Smooth muscle cell (in vitro differentiated cells): Measurements from ENCODE around the gene IL17RB. TPM values are rescaled to one million over a fixed set of nuclear protein-coding genes. Genes with fewer than 3 reads are reported as not detected.
A peak's percentile ranks its signal among the peaks of the same experiment; 100 is the strongest.

Source experiments
- DNase-seq: peaks from one replicate; lab custom pipeline; 2025; ENCODE audit not compliant: unreplicated experiment; lab: John Stamatoyannopoulos, UW
- H2AFZ ChIP-seq: fragments of 200-600 bp; sonication (generic); 2 replicates; pipeline ENCODE4 v1.6.0; 2016; ENCODE audit warnings: antibody characterized with exemption, low read depth, mild to moderate bottlenecking
- H3F3A ChIP-seq: fragments of 200-600 bp; sonication (generic); 2 replicates; pipeline ENCODE4 v1.6.0; 2017; ENCODE audit warnings: antibody characterized with exemption, low read depth
- H3K27ac ChIP-seq: fragments of 200-600 bp; sonication (generic); 2 replicates; pipeline ENCODE4 v1.5.1; 2016; ENCODE audit warnings: low read depth, mild to moderate bottlenecking
- H3K27me3 ChIP-seq: fragments of 200-600 bp; sonication (generic); 2 replicates; pipeline ENCODE4 v1.6.1; 2016; ENCODE audit warnings: low read depth, mild to moderate bottlenecking
- H3K36me3 ChIP-seq: fragments of 200-600 bp; sonication (generic); 2 replicates; pipeline ENCODE4 v1.5.1; 2016; ENCODE audit warnings: low read depth
- H3K4me1 ChIP-seq: fragments of 200-600 bp; sonication (generic); 2 replicates; pipeline ENCODE4 v1.5.1; 2016; ENCODE audit warnings: low read depth
- H3K4me2 ChIP-seq: fragments of 200-600 bp; sonication (generic); 2 replicates; pipeline ENCODE4 v1.6.0; 2016; ENCODE audit warnings: mild to moderate bottlenecking
- H3K4me3 ChIP-seq: fragments of 200-600 bp; sonication (generic); 2 replicates; pipeline ENCODE4 v1.5.1; 2016; ENCODE audit warnings: mild to moderate bottlenecking
- H3K79me2 ChIP-seq: fragments of 200-600 bp; sonication (generic); 2 replicates; pipeline ENCODE4 v1.6.0; 2016; ENCODE audit warnings: low read depth, mild to moderate bottlenecking
- H3K9ac ChIP-seq: fragments of 200-600 bp; sonication (generic); 2 replicates; pipeline ENCODE4 v1.6.0; 2016; ENCODE audit warnings: low read depth
- H3K9me3 ChIP-seq: fragments of 200-600 bp; sonication (generic); replicated peaks from 2 replicates; pipeline ENCODE4 v1.5.1; 2016; ENCODE audit warnings: low read depth
- H4K20me1 ChIP-seq: fragments of 200-600 bp; sonication (generic); 2 replicates; pipeline ENCODE4 v1.6.0; 2016; ENCODE audit warnings: low read depth
- CTCF ChIP-seq: fragments of 200-600 bp; sonication (generic); IDR thresholded peaks from 2 replicates; pipeline ENCODE4 v1.5.1; 2017; ENCODE audit warnings: borderline replicate concordance, mild to moderate bottlenecking, antibody characterized with exemption; ENCODE audit not compliant: insufficient read depth, poor library complexity, severe bottlenecking
- WGBS: methylation state at CpG from one replicate; pipeline ENCODE4 v1.1.7; 2016; ENCODE audit warnings: low lambda C conversion rate; 5-methylcytosine and 5-hydroxymethylcytosine counted together
- polyA plus RNA-seq: library from polyadenylated mRNA; unstranded; fragments of >200 nt; fragmentation: Nextera tagmentation; extraction: Ambion mirVana; gene quantifications from 2 replicates; pipeline ENCODE4 v1.2.1, GENCODE V29; 2016
- total RNA-seq: library from RNA; depleted of rRNA; stranded (reverse); fragments of >200 nt; gene quantifications from 2 replicates; pipeline ENCODE4 v1.2.3, GENCODE V29; 2014

IL17RB gene
- total and polyA plus RNA-seq, 2 experiments from 2014 or later: 0.40 TPM; not detected in 1

- Histone ChIP-seq H3K27ac (no peak overlapping the region), H3K9ac (no peak overlapping the region), H3K9me3 (no peaks in the 10 kb centered on the region), H3K27me3 (no peaks in the 10 kb centered on the region), H3K4me3 (no peak overlapping the region), H3F3A (no peaks in the 10 kb centered on the region), H3K4me1 (peaks cover 5% of the 10 kb centered on the region), H3K4me2 (no peak overlapping the region), H3K36me3 (no peaks in the 10 kb centered on the region), H2AFZ (no peak overlapping the region), H4K20me1 (no peaks in the 10 kb centered on the region), H3K79me2 (no peaks in the 10 kb centered on the region)
- no peak for TF ChIP-seq CTCF
- 95% methylated on average over 18 of the region's 18 CpGs for WGBS
- no peak for DNase-seq
These were observed 43.1 kb upstream of the IL17RB start for GRCh38 chr3:53803124-53803815.

GRCh38 chr3:53803816-53804695, 42.3 kb upstream of the IL17RB start:
- H3K79me2 ChIP-seq: no peaks in the 10 kb centered on the region
- no peaks in the 10 kb centered on the region for H4K20me1 ChIP-seq
- H3K27me3 ChIP-seq: no peaks in the 10 kb centered on the region
- H3K9ac ChIP-seq: peak overlapping the region; percentile 29
- H2AFZ ChIP-seq: peak overlapping the region; percentile 6
- peak overlapping the region; percentile 48 for H3K27ac ChIP-seq
- no peaks in the 10 kb centered on the region for H3F3A ChIP-seq
- H3K9me3 ChIP-seq: no peaks in the 10 kb centered on the region
- WGBS: 85% methylated on average over 20 of the region's 20 CpGs
- no peaks in the 10 kb centered on the region for H3K36me3 ChIP-seq
- H3K4me2 ChIP-seq: peak overlapping the region; percentile 44
- H3K4me3 ChIP-seq: no peak overlapping the region
- H3K4me1 ChIP-seq: peaks cover 5% of the 10 kb centered on the region
- no peak for DNase-seq
- TF ChIP-seq CTCF: no peak

- no peak for TF ChIP-seq CTCF
- Histone ChIP-seq H3K4me2 (peak overlapping the region; percentile 44), H3K9ac (peak overlapping the region; percentile 29)
These were observed 41.5 kb upstream of the IL17RB start for GRCh38 chr3:53804697-53805462.

More at GRCh38 chr3:53804697-53805462, 41.5 kb upstream of the IL17RB start:
- no peaks in the 10 kb centered on the region for H3K36me3 ChIP-seq
- H3K27me3 ChIP-seq: no peaks in the 10 kb centered on the region
- DNase-seq: no peak
- H2AFZ ChIP-seq: peak overlapping the region; percentile 6
- H3K4me3 ChIP-seq: no peak overlapping the region
- peaks cover 5% of the 10 kb centered on the region for H3K4me1 ChIP-seq
- H3K9me3 ChIP-seq: no peaks in the 10 kb centered on the region
- H3K79me2 ChIP-seq: no peaks in the 10 kb centered on the region
- no peaks in the 10 kb centered on the region for H3F3A ChIP-seq
- 30% methylated on average over 14 of the region's 14 CpGs for WGBS
- H3K27ac ChIP-seq: peak overlapping the region; percentile 48
- no peaks in the 10 kb centered on the region for H4K20me1 ChIP-seq
